Fibroblast of lung (primary cell): ENCODE measurements around the gene ERBB4.

ENCODE experiments used
- EZH2 ChIP-seq: IDR thresholded peaks from 2 replicates; pipeline ENCODE4 v1.5.1; 2012; ENCODE audit warnings: low read length, control low read depth, mild to moderate bottlenecking; ENCODE audit errors: missing control alignments
- TF ChIP-seq, protein P1 (sequence below), 2 donors: IDR thresholded peaks in 1 of 2; conservative IDR thresholded peaks in 1 of 2; 1 replicate in 1 of 2; 2 replicates in 1 of 2; pipeline ENCODE4 v1.5.1; 2011 to 2012; ENCODE audit warnings: low read length in 2 of 2, control low read depth in 1 of 2, inconsistent platforms in 1 of 2, low read depth in 1 of 2, mild to moderate bottlenecking in 1 of 2

DNA sequence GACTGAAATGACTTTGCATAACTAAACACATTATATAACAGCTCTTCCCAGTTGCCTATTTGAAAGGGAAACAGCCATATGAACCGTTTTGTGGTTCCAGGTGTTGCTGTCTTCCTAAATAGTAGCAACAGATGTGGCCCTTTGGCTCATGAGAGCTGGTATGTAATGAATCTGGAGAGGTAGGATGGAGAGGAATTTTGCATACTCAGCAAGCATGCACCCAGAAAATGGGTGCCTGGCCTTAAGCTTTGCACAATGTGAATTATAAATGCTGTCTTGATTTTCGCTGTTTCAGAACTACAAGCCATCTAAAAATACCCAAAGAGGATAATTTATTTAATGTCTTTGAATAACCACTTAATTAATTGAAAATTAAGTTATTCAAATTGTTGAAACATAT, 15.6 kb upstream of the ERBB4 start:
- TF ChIP-seq, protein P1, sequence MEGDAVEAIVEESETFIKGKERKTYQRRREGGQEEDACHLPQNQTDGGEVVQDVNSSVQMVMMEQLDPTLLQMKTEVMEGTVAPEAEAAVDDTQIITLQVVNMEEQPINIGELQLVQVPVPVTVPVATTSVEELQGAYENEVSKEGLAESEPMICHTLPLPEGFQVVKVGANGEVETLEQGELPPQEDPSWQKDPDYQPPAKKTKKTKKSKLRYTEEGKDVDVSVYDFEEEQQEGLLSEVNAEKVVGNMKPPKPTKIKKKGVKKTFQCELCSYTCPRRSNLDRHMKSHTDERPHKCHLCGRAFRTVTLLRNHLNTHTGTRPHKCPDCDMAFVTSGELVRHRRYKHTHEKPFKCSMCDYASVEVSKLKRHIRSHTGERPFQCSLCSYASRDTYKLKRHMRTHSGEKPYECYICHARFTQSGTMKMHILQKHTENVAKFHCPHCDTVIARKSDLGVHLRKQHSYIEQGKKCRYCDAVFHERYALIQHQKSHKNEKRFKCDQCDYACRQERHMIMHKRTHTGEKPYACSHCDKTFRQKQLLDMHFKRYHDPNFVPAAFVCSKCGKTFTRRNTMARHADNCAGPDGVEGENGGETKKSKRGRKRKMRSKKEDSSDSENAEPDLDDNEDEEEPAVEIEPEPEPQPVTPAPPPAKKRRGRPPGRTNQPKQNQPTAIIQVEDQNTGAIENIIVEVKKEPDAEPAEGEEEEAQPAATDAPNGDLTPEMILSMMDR (conservative IDR thresholded peaks at IDR 0.05 in 1 of 2, IDR thresholded peaks at IDR 0.05 in 1 of 2; ENCODE audit: low read depth in 1 of 2, low read length in 2 of 2), result no peak
- no peak for TF ChIP-seq EZH2
